NCI-H82 treated with DMSO at 0.1 percent for 48 hours (cell line): ENCODE data around the gene CACNA1S.

ENCODE experiments used
- DNase-seq: peaks from one replicate; lab custom pipeline; 2025; ENCODE audit not compliant: unreplicated experiment; lab: John Stamatoyannopoulos, UW

Gene CACNA1S

GRCh38 chr1:201096041-201096461, 16.2 kb downstream of the CACNA1S start:
- no peak for DNase-seq

DNA sequence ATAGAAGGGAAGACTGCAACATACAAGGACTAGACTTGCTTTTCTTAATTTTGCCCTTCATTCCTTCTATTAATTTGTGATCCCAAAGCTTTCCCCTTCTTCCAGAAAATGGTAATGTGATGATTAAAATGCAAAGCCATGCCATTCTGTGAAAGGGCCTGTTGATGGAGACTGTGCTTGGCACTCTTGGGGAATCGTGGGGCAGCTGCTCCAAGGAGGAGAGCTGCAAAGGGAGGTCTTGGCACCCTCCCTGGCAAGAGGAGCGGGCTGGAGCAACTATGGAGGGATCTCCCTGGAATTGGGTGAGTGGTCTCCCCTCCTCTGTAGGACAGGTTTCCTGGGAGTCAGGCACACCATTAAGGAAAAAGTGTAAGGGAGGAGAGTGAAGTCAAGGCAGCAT, 16.6 kb downstream of the CACNA1S start:
- no peak for DNase-seq

GRCh38 chr1:201094832-201095231, 17.4 kb downstream of the CACNA1S start:
- no peak for DNase-seq

GRCh38 chr1:201093962-201094361, 18.3 kb downstream of the CACNA1S start:
- DNase-seq: no peak

- DNase-seq: no peak
These were observed 18.7 kb downstream of the CACNA1S start for GRCh38 chr1:201093561-201093960.

GRCh38 chr1:201092738-201093137, 19.5 kb downstream of the CACNA1S start:
- no peak for DNase-seq

- DNase-seq: no peak
These were observed 21.0 kb downstream of the CACNA1S start for GRCh38 chr1:201091256-201091655.

DNA sequence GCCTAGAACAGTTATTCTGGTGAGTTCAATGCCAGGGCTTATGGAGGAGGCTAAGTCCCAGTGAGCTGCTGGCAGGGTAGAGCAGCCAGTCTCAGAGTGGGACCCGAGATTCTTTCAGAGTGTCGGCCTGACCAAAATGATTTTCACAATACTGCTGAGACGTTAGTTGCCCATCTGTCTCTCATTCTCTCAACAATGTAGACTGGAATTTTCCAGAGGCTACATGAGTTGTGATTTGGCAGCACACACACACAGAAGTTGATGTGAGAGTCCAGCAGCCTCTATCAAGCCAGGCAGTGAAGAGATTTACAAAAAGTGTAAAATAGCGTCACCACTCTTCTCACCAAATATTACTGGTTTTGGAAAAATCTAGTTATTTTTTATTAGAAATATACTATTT, 21.7 kb downstream of the CACNA1S start:
- DNase-seq: no peak

- DNase-seq: no peak
These were observed 22.6 kb downstream of the CACNA1S start for GRCh38 chr1:201089596-201089995.

- no peak for DNase-seq
These were observed 23.2 kb downstream of the CACNA1S start for GRCh38 chr1:201088901-201089525.

DNA sequence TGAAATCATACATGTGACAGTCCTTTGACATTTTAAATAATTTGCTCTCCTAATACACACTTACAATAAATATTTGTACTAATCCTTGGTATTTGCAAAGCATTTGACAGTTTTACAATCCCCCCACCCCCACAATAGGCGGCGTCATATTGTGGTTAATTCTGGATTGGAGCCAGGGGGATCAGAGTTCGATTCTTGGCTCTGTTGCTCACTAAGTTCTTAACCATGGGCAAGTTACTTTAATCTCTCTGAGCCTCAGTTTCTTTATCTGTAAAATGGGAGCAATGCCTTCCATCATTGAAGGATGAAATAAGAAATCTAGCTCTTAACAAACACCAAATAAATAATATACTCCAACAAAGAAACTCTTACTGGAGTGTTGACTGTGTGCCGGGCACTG, 23.8 kb downstream of the CACNA1S start:
- no peak for DNase-seq

- peak; percentile 42 for DNase-seq
These were observed 26.1 kb downstream of the CACNA1S start for GRCh38 chr1:201085902-201086735.

DNA sequence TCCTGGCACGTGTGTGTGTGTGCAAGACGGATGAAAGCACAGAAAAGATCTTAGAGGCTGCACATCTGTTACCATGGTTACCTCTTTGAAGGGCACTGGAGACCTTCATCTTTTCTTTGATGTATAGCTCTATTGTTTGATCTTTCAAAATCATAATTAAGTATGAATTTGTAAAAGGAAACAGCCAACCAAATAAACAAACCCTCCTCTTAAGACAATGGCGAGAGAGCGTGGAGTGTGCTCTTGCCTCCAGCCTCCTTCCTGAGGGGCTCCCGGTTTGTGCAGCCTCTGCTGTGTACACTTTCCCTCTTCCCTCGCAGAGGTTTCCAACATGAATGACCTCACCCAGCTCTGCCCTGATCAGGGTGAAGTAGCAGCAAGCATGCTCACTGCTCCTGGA, 27.9 kb downstream of the CACNA1S start:
- no peak for DNase-seq

DNA sequence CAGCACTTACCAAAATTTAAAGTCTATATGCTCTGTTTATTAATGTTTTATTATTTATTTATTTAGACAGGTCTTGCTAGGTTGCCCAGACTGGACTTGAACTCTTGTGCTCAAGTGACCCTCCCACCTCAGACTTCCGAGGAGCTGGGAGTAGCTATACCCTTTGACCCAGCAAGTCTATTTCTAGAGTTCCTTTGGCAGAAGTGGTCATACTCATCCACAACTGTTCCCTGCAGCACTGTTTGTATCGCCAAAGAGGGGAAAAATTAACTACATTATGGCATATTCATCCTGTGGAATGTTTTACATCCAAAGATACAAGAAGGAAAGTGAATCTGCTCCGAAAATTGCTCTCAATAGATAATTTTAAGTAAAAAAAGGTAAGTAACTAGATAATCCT, 28.5 kb downstream of the CACNA1S start:
- DNase-seq: no peak

GRCh38 chr1:201080135-201080534, 32.1 kb downstream of the CACNA1S start:
- DNase-seq: no peak

DNA sequence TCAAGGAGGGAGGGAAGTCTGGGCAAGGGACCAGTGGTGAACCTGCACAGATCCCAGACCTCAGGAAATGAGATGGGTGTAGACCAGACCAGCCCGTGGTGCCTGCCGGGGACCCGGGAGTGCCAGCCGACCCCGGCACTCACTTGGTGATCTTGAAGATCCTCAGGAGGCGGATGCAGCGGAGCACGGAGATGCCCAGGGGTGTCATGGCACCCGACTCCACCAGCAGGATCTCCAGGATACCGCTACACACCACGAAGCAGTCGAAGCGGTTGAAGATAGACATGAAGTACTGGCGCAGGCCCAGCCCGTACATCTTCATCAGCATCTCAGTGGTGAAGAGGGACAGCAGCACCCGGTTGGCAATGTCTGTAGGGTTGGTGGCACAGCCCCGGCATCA, 34.5 kb downstream of the CACNA1S start:
- no peak for DNase-seq

DNA sequence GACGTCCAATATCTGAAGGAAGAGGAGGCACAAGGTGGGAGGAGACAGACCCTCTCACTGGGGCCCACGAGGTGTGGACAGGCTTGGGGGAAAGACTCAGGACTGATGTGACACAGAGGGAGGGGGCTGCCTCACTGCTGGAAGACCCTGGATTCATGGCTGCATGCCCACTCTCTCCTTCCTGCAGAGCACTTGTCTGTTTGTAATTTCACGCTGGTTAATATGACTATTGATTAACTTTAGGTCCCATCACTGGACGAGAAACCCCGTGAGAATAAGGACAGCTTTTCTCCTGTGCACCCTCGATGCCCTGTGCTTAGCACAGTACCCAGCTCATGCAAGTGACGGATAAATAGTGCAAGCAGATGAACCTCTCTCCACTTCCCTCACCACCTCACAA, 35.1 kb downstream of the CACNA1S start:
- DNase-seq: no peak

- no peak for DNase-seq
These were observed 36.1 kb downstream of the CACNA1S start for GRCh38 chr1:201076092-201076491.

GRCh38 chr1:201074018-201074417, 38.2 kb downstream of the CACNA1S start:
- no peak for DNase-seq

DNA sequence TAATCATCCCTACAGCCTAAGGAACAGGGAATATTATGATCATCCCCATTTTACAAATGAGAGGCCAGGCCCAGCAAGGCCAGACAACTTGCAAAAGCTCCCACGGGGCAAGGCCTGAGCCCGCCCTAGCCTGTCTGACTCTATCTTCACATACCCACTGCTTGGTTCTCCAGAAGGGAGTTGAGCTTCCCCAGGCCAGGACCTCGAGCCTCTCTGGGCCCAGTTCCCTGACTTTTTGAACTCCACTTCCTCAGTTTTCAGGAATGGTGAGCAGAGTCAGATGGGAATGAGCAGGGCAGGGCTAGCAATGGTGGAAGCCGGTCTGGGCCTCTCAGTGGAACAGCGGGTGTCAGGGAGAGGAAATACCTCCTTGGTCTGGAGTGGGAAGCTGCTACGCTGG, 39.3 kb downstream of the CACNA1S start:
- DNase-seq: no peak

GRCh38 chr1:201072149-201072548, 40.1 kb downstream of the CACNA1S start:
- DNase-seq: no peak

- no peak for DNase-seq
These were observed 42.6 kb downstream of the CACNA1S start for GRCh38 chr1:201069636-201070035.

DNA sequence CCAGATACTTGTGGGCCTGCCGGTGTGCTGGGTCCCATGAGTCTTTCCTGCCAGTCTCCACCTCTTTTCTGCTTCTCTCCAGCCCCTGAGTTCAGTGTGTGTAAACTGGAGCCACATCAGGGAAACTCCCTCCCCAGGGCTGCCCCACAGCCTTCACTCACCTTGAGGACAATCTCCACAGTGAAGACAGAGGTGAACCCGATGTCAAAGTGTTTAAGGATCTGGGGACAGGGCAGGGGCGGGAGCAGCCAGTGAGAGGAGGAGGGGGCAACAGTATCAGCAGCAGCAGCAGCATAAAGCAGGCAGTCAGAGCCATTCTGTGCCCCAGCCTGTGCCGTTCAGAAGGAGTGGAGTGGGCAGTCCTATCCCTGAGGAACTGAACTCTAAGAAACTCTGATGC, 43.2 kb downstream of the CACNA1S start:
- no peak for DNase-seq
